Mucosa of descending colon (tissue), 3 donors: ENCODE measurements around the gene PDE8A. TPM values are rescaled to one million over a fixed set of nuclear protein-coding genes. Genes with fewer than 3 reads are reported as not detected.

Experiments
- ATAC-seq: fragments of 200-7000 bp; cut with Tn5 transposase; one replicate; pipeline ENCODE4 v1.9.1; 2020; ENCODE audit warnings: mild to moderate bottlenecking, moderate library complexity
- DNase-seq, 3 donors: peaks; one replicate each; pipeline ENCODE4 v3.0.0-alpha.2; 2020
- H3K36me3 ChIP-seq: fragments of 200-600 bp; one replicate; pipeline ENCODE4 v1.8.0; 2021; ENCODE audit warnings: low read depth, mild to moderate bottlenecking
- H3K4me1 ChIP-seq: fragments of 200-600 bp; one replicate; pipeline ENCODE4 v1.8.0; 2021; ENCODE audit warnings: low read depth, mild to moderate bottlenecking
- H3K4me3 ChIP-seq: fragments of 200-600 bp; one replicate; pipeline ENCODE4 v1.8.0; 2021; ENCODE audit warnings: mild to moderate bottlenecking
- H3K9me3 ChIP-seq: fragments of 200-600 bp; one replicate; pipeline ENCODE4 v1.8.0; 2021; ENCODE audit warnings: mild to moderate bottlenecking
- intact Hi-C, 2 donors: fragments of 100-400 bp; cut with DNase I in 1 of 2; cut with micrococcal nuclease in 1 of 2; formaldehyde crosslinking; loops; one replicate each; pipeline versions ENCODE4 v1.11.0 to v1.11.1; 2022; cut with DNase I, micrococcal nuclease
- total RNA-seq, 3 donors: library from RNA; stranded (reverse); fragmentation: NEBNext Ultra II Directional in 2 of 3; extraction: Animal tissue kit (Norgen Biotek cat#: 25700) in 2 of 3; gene quantifications; one replicate each; pipeline versions ENCODE4 v1.2.1 to v1.2.4, GENCODE V29; 2021 to 2023
- TF ChIP-seq, protein P1 (sequence below): fragments of 200-600 bp; IDR thresholded peaks from one replicate; pipeline ENCODE4 v1.8.0; 2022; ENCODE audit warnings: antibody characterized with exemption, mild to moderate bottlenecking
- donor health status: DM: no; HTN: no; CAD: no; lungs with moderate emphysema.
- donor health status: DM: no; HTN: no; CAD: no.
- donor health status: DM: no; HTN: yes; CAD: no.

PDE8A gene
- total RNA-seq, 3 donors from 2014 or later: 79.7 to 117 (median 98.3) TPM

DNA sequence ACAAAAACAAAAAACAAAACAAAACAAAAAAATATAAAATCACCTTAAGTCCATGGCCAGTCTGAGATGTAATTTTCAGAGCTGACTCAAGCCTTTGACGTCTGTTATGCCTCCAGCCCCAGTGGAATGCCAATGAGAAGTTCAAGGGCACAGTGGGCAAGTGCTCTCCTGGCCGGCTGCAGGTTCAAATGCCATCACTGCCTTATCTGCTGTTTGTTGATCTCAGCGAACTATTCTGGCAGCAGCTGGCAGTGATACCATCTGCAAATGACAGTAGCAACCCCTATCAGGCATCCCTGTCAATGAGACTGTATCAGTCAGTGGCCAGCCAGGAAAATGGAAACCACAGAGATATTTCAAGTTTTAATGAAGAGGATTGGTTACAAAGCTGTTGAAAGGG lies 10.8 kb upstream of the PDE8A start:
- Histone ChIP-seq H3K4me3 (no peak overlapping the region), H3K9me3 (no peaks in the 10 kb centered on the region), H3K4me1 (no peaks in the 10 kb centered on the region), H3K36me3 (no peaks in the 10 kb centered on the region)
- DNase-seq: no peak
- intact Hi-C loops: no loop called here
- ATAC-seq: no peak
- TF ChIP-seq, protein P1, sequence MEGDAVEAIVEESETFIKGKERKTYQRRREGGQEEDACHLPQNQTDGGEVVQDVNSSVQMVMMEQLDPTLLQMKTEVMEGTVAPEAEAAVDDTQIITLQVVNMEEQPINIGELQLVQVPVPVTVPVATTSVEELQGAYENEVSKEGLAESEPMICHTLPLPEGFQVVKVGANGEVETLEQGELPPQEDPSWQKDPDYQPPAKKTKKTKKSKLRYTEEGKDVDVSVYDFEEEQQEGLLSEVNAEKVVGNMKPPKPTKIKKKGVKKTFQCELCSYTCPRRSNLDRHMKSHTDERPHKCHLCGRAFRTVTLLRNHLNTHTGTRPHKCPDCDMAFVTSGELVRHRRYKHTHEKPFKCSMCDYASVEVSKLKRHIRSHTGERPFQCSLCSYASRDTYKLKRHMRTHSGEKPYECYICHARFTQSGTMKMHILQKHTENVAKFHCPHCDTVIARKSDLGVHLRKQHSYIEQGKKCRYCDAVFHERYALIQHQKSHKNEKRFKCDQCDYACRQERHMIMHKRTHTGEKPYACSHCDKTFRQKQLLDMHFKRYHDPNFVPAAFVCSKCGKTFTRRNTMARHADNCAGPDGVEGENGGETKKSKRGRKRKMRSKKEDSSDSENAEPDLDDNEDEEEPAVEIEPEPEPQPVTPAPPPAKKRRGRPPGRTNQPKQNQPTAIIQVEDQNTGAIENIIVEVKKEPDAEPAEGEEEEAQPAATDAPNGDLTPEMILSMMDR: no peak

DNA sequence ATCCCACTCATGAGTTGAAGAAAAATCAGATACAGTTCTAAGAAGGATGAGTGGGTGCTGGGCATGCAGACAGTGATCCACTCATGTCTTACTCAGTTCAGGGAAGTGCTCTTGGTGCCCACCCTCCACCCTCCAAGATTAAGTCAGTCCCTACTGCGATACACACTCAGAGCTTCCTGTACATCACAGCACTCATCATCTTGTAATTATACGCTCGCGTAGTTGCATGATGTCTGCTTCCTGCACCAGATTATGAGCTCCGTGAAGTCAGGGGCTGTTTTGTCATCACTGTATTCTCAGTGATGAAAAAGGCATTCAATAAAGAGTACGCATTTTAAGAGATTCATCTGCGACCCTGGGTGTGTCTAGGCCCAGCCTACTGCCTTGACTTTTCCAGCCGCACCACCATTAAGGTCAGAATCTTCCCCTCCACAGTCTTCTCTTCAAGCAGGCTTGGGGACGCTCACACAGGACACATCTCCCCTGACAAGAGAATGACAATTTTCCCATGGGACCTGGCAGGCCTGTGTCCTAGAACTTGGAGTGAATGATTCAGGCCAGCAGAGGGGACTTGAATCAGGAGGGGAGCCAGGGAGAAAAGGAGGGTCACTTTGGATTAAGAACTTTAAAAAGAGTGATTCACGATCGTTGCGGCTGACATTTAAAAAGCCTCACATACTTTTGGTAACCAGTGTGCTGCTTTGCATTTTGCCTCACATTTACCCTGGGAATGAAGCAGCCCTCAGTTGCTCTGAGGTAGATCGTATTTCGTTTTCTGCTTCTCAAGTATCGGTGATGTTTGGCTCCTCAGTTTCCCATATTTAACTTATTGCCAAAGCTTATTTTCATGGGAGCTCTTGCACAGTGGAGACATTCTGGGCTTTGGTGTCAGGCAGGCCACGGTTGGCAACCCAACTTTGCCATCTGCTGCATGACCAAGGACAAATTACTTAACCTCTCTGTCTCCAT lies 7.9 kb upstream of the PDE8A start:
- intact Hi-C loops: no loop called here
- Histone ChIP-seq H3K9me3 (no peaks in the 10 kb centered on the region), H3K4me3 (no peak overlapping the region), H3K4me1 (no peaks in the 10 kb centered on the region), H3K36me3 (no peaks in the 10 kb centered on the region)
- ATAC-seq (no peak), DNase-seq (no peak)
- TF ChIP-seq, protein P1: no peak

DNA sequence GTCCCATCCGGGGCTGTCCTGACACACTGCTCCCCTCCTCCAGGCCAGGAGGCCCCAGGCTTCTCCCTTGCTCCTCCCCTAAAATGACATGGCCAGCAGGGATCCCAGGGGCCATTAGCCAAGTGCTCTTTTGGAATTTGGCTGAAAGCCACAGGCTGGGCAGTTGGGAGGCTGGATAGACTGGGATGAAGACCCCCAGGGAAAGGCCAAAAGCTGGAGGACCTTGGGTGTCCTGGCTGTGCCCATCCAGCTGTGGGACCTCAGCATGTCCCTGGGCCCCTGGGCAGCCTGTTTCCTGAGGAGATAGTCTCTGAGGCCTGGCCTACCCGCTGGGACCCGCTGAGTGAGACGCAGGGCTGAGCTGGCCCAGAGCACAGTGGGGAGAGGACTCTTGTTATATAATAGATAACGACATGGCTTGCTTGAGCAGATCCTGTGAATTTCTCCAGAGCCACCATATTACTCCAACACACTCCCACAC lies 5.7 kb upstream of the PDE8A start:
- no peak overlapping the region for H3K4me3 ChIP-seq
- intact Hi-C loops: no loop called here
- TF ChIP-seq, protein P1: no peak
- no peaks in the 10 kb centered on the region for H3K36me3 ChIP-seq
- DNase-seq: no peak
- H3K9me3 ChIP-seq: no peaks in the 10 kb centered on the region
- H3K4me1 ChIP-seq: peaks cover 9% of the 10 kb centered on the region
- ATAC-seq: no peak

DNA sequence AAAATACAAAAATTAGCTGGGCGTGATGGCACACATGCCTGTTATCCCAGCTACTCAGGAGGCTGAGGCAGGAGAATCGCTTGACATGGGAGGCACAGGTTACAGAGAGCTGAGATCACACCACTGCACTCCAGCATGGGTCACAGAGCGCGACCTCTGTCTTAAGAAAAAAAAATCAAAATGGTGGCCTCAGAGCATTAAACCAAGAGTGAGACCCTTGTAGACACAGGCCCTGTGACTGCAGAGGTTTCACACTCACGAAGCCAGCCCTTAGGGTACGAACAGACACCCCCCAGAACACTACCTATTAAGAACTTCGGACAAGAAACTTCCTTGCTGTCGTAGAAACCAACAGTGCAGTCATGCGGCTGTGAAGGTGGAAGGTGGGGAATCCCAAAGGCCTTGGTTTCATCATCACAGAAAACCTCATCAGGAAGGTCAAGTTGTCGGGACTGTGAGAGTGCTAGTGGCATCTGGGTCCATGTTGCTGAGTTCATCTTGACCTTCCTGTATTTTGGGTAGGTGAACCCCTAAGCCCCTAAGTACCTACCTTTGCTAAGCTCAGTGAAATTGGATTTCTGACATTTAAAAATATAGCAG lies 4.8 kb upstream of the PDE8A start:
- Histone ChIP-seq H3K9me3 (no peaks in the 10 kb centered on the region), H3K4me3 (no peak overlapping the region), H3K36me3 (no peaks in the 10 kb centered on the region), H3K4me1 (peaks cover 9% of the 10 kb centered on the region)
- no peak for DNase-seq
- TF ChIP-seq, protein P1: no peak
- no peak for ATAC-seq
- intact Hi-C loops: no loop called here

DNA sequence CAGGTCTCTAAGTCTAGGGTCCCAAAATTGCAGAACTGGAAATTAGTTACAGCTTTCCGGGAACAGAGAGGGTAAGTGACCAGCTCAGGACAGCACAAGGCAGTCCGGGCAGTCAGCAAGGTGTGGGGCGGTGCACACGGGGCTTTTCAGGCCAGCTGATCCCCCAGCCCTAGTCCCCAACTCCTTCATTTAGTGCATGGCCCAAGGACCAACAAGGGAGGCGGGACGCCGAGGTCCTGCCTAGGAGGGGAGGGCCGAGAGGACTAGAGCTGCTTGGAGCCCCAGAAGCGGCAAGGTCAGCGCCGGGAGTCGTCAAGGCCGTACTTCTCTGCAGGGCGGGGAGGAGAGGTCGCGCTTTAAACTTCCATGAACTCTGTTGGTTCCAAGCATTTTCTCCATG lies 2.0 kb upstream of the PDE8A start:
- H3K4me3 ChIP-seq: no peak overlapping the region
- H3K9me3 ChIP-seq: no peaks in the 10 kb centered on the region
- ATAC-seq (no peak), DNase-seq (peak; percentile 40 to 70 (median 66))
- intact Hi-C loops: no loop called here
- H3K36me3 ChIP-seq: no peaks in the 10 kb centered on the region
- H3K4me1 ChIP-seq: peaks cover 17% of the 10 kb centered on the region
- TF ChIP-seq, protein P1: no peak
